PC-9 (cell line): ENCODE results near the gene SDHA. TPM values are rescaled to one million over a fixed set of nuclear protein-coding genes. Genes with fewer than 3 reads are reported as not detected.
"Not testable (repeated sequence)": the region's sequence is repeated elsewhere in the genome, so short reads cannot be mapped to it uniquely, and the experiment has no call there.

Experiments used
- BruUV-seq: library from RNA; stranded (reverse); fragments of 400-500 nt; replicated peaks from 2 replicates; lab custom pipeline; 2021; lab: Mats Ljungman, UMichigan
- CTCF ChIA-PET: fragments of 300-600 bp; sonication (Branson Sonifier 250); formaldehyde crosslinking; loops from one replicate; lab custom pipeline; 2022; ENCODE audit warnings: antibody characterized with exemption; lab: Charles Lee
- POLR2A ChIA-PET: fragments of 300-600 bp; sonication (Branson Sonifier 250); formaldehyde crosslinking; loops from one replicate; lab custom pipeline; 2022; ENCODE audit warnings: antibody characterized with exemption; ENCODE audit not compliant: unreplicated experiment; lab: Charles Lee
- DNase-seq, 2 experiments: peaks; one replicate each; pipeline versions ENCODE4 v3.0.0 to v3.0.0-alpha.2; 2015 to 2022; ENCODE audit warnings: mixed read lengths in 1 of 2
- H2AFZ ChIP-seq: fragments of 200-600 bp; sonication (generic); 2 replicates; pipeline ENCODE4 v1.8.1; 2017; ENCODE audit warnings: antibody characterized with exemption
- H3F3A ChIP-seq: fragments of 200-600 bp; sonication (generic); 2 replicates; pipeline ENCODE4 v1.8.1; 2017; ENCODE audit warnings: antibody characterized with exemption, mild to moderate bottlenecking, low read depth; ENCODE audit not compliant: insufficient read depth
- H3K27ac ChIP-seq: fragments of 200-600 bp; sonication (generic); 2 replicates; pipeline ENCODE4 v1.6.1; 2016; ENCODE audit warnings: mixed run types
- H3K27me3 ChIP-seq: fragments of 200-600 bp; sonication (generic); 2 replicates; pipeline ENCODE4 v1.6.1; 2016; ENCODE audit warnings: low read depth, mixed run types; ENCODE audit not compliant: insufficient read depth
- H3K36me3 ChIP-seq: fragments of 200-600 bp; sonication (generic); 2 replicates; pipeline ENCODE4 v1.6.1; 2016; ENCODE audit warnings: low read depth, mixed run types
- H3K4me1 ChIP-seq: fragments of 200-600 bp; sonication (generic); replicated peaks from 2 replicates; pipeline ENCODE4 v1.6.1; 2016; ENCODE audit warnings: mixed run types; ENCODE audit not compliant: insufficient read depth
- H3K4me2 ChIP-seq: fragments of 200-600 bp; sonication (generic); 2 replicates; pipeline ENCODE4 v1.6.1; 2017; ENCODE audit warnings: mixed run types
- H3K4me3 ChIP-seq: fragments of 200-600 bp; sonication (generic); 2 replicates; pipeline ENCODE4 v1.6.1; 2016; ENCODE audit warnings: mixed run types
- H3K79me2 ChIP-seq: fragments of 200-600 bp; sonication (generic); 2 replicates; pipeline ENCODE4 v1.6.1; 2017; ENCODE audit warnings: low read depth, mixed run types
- H3K9me2 ChIP-seq: fragments of 200-600 bp; sonication (generic); 2 replicates; pipeline ENCODE4 v1.8.1; 2017; ENCODE audit warnings: mild to moderate bottlenecking; ENCODE audit not compliant: insufficient read depth
- H3K9me3 ChIP-seq: fragments of 200-600 bp; sonication (generic); 2 replicates; pipeline ENCODE4 v1.8.1; 2016; ENCODE audit warnings: low read depth; ENCODE audit not compliant: insufficient read depth
- H4K20me1 ChIP-seq: fragments of 200-600 bp; sonication (generic); 2 replicates; pipeline ENCODE4 v1.8.1; 2017; ENCODE audit not compliant: insufficient read depth
- CTCF ChIP-seq: fragments of 200-600 bp; sonication (generic); conservative IDR thresholded peaks from 2 replicates; pipeline ENCODE4 v1.6.1; 2017; ENCODE audit warnings: mixed run types, antibody characterized with exemption, mild to moderate bottlenecking, moderate library complexity
- EZH2 ChIP-seq: fragments of 200-600 bp; sonication (generic); IDR thresholded peaks from 2 replicates; pipeline ENCODE4 v1.8.0; 2017; ENCODE audit warnings: antibody characterized with exemption, low read depth
- intact Hi-C: fragments of 100-400 bp; cut with micrococcal nuclease; formaldehyde crosslinking; loops from one replicate; pipeline ENCODE4 v1.10.0; 2022; ENCODE audit not compliant: unreplicated experiment
- total RNA-seq: library from RNA; stranded (reverse); gene quantifications from 2 replicates; pipeline ENCODE4 v1.2.3, GENCODE V29; 2021

Gene SDHA
- total RNA-seq, 1 experiment from 2014 or later: 347 TPM

GRCh38 chr5:251975-252374 is 33.9 kb downstream of the SDHA start:
- not testable (repeated sequence) for H3K4me2 ChIP-seq, DNase-seq

DNA sequence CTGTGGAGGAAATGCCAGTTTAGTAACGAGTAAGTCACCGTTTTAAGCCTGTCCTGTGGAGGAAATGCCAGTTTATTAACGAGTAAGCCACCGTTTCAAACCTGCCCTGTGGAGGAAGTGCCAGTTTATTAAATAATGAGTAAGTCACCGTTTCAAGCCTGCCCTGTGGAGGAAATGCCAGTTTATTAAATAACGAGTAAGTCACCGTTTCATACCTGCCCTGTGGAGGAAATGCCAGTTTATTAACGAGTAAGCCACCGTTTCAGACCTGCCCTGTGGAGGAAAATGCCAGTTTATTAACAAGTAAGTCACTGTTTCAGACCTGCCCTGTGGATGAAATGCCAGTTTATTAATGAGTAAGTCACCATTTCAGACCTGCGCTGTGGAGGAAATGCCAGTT is 34.4 kb downstream of the SDHA start:
- CTCF ChIA-PET: no interaction called here
- Histone ChIP-seq H3F3A (peaks cover 17% of the 10 kb centered on the region), H3K9me3 (no peaks in the 10 kb centered on the region), H3K4me1 (no peaks in the 10 kb centered on the region), H3K9me2 (no peaks in the 10 kb centered on the region), H3K4me3 (no peak overlapping the region), H4K20me1 (no peaks in the 10 kb centered on the region), H3K27me3 (no peaks in the 10 kb centered on the region), H2AFZ (no peak overlapping the region), H3K27ac (no peak overlapping the region), H3K36me3 (peaks cover 43% of the 10 kb centered on the region), H3K4me2 (no peak overlapping the region), H3K79me2 (no peaks in the 10 kb centered on the region)
- no TSS peak for BruUV-seq
- no peak for DNase-seq
- POLR2A ChIA-PET: no interaction called here
- intact Hi-C loops: no loop called here
- TF ChIP-seq CTCF (no peak), EZH2 (no peak)

More at GRCh38 chr5:251975-252374, 33.9 kb downstream of the SDHA start:
- peaks cover 11% of the 10 kb centered on the region for H3F3A ChIP-seq
- H4K20me1 ChIP-seq, H3K4me1 ChIP-seq, H2AFZ ChIP-seq, intact Hi-C loops, H3K27me3 ChIP-seq, BruUV-seq, H3K9me3 ChIP-seq, H3K9me2 ChIP-seq, CTCF ChIA-PET, POLR2A ChIA-PET, H3K79me2 ChIP-seq, H3K27ac ChIP-seq, H3K4me3 ChIP-seq: not testable (repeated sequence)
- peaks cover 40% of the 10 kb centered on the region for H3K36me3 ChIP-seq

GRCh38 chr5:254322-254721 is 36.2 kb downstream of the SDHA start:
- H3K4me2 ChIP-seq, DNase-seq, CTCF ChIA-PET, H4K20me1 ChIP-seq, H3K79me2 ChIP-seq, H3K9me3 ChIP-seq, H3K4me3 ChIP-seq, H3K4me1 ChIP-seq, intact Hi-C loops, H3K27ac ChIP-seq, BruUV-seq, H2AFZ ChIP-seq, H3K27me3 ChIP-seq, H3K9me2 ChIP-seq, POLR2A ChIA-PET: not testable (repeated sequence)
- Histone ChIP-seq H3K36me3 (peaks cover 29% of the 10 kb centered on the region), H3F3A (peaks cover 24% of the 10 kb centered on the region)

- H3K4me1 ChIP-seq, BruUV-seq, H3K4me3 ChIP-seq, H3K27ac ChIP-seq, intact Hi-C loops, H3K4me2 ChIP-seq, H3K9me3 ChIP-seq, H3K9me2 ChIP-seq, H3K79me2 ChIP-seq, CTCF ChIA-PET, POLR2A ChIA-PET, H3K27me3 ChIP-seq, H2AFZ ChIP-seq, DNase-seq, H4K20me1 ChIP-seq: not testable (repeated sequence)
- Histone ChIP-seq H3K36me3 (peaks cover 26% of the 10 kb centered on the region), H3F3A (peaks cover 24% of the 10 kb centered on the region)
These were observed 37.0 kb downstream of the SDHA start for GRCh38 chr5:255116-255515.

DNA sequence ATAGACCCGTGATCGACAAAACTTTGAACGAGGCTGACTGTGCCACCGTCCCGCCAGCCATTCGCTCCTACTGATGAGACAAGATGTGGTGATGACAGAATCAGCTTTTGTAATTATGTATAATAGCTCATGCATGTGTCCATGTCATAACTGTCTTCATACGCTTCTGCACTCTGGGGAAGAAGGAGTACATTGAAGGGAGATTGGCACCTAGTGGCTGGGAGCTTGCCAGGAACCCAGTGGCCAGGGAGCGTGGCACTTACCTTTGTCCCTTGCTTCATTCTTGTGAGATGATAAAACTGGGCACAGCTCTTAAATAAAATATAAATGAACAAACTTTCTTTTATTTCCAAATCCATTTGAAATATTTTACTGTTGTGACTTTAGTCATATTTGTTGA is 38.2 kb downstream of the SDHA start:
- Histone ChIP-seq H3K36me3 (peaks cover 26% of the 10 kb centered on the region), H3F3A (peaks cover 24% of the 10 kb centered on the region)
- POLR2A ChIA-PET: interaction anchor here (0.7 kb wide), 1 partner anchor 25 kb away, joined by 5 read pairs; no protein-coding TSS in a partner anchor
- BruUV-seq, H2AFZ ChIP-seq, H4K20me1 ChIP-seq, H3K79me2 ChIP-seq, H3K4me2 ChIP-seq, H3K27me3 ChIP-seq, DNase-seq, H3K4me3 ChIP-seq, H3K4me1 ChIP-seq, intact Hi-C loops, H3K9me2 ChIP-seq, H3K9me3 ChIP-seq, H3K27ac ChIP-seq, CTCF ChIA-PET: not testable (repeated sequence)
